Fibroblast of upper back skin (primary cell): Measurements from ENCODE around the gene FOXF1.

Experiments used
- DNase-seq: peaks from one replicate; pipeline ENCODE4 v3.0.0-alpha.2; 2013

Gene FOXF1

DNA sequence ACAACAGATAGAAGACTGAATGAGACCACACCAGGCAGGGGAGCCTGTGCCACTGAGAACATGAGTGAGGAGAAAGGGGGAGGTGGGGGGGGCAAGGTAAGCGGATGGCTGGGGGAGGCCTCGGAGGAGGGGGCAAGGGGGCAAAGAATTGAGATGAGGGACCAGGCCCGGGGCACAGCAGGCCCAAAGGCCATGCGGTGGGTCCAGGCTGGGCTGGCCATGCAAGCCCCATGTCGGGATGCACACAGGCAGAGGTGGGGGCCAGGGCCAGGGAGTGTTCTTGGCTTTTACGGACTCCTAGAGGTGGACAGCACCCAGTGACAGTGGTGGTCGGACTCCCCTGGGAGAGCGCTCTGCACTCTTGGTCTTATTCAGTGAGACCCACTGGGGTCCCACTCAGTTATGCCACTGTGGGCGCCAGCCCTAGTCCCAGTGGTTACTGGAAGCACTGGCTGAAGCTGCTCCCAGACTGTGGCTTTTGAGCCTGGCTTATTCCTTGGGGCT is 49.5 kb downstream of the FOXF1 start:
- DNase-seq: no peak

DNA sequence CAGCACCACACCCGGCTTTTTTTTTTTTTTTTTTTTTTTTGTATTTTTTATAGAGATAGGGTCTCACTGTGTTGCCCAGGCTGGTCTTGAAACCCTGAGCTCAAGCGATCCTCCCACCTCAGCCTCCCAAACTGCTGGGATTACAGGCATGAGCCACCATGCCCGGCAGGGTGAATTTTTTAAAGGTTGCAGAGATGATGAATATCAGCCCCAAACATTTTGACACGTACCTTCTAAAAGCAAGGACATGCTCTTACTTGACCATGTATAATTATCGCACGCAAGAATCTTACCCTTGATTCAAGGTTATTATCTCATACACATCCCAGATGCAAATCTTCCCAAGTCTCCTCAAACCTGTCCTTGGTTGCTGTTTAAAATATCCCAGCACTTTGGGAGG is 52.0 kb downstream of the FOXF1 start:
- DNase-seq: no peak

DNA sequence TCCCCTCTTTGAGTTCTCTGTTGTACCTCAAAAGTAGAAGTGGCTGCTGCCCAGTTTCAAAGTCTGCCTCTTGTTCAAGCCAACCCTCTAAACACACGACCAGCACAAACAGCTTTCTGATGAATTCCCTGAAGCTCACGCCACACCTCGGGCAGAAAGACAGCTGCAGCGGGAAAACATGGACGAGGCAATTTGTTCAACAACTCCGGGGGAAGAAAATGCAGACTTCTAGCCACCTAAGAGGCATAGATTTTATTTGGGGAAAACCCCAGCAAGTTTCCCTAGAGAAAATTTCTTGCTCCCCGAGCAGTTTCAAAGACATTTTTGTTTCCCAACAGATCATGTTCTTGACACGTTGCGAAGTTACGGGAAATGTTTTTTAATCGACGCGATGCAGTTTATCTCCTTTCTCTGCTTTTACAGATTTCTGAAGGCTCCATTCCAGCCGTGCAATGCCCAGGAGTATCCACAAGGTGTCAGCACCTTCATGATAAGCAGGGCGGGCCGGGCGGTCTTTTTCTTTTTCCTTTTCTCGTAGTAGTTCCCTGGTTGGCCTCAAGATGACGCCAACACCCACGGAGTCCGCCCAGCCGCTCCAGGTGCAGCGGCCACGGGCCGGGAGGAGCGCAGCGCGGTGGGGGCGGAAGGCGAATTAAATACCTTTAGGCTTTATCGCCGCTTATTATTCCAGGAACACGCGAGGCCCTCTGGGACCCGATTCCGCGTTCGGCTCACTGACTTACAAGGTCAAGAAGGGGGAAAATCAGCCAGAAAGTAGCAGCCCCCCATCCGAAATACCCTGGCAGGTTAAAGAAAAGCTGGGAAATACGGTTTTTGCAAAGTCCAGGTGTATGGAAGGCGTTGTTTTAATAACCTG is 53.4 kb downstream of the FOXF1 start:
- peak; percentile 87 for DNase-seq
